GM18511 (cell line): Measurements from ENCODE around the gene RABGEF1.
"Not testable (repeated sequence)": the region's sequence is repeated elsewhere in the genome, so short reads cannot be mapped to it uniquely, and the experiment has no call there.

Source experiments
- ATAC-seq: cut with Tn5 transposase; IDR thresholded peaks from one replicate; pipeline ENCODE4 v1.9.1; 2021; ENCODE audit warnings: mild to moderate bottlenecking, moderate library complexity; ENCODE audit not compliant: unreplicated experiment

RABGEF1 gene

DNA sequence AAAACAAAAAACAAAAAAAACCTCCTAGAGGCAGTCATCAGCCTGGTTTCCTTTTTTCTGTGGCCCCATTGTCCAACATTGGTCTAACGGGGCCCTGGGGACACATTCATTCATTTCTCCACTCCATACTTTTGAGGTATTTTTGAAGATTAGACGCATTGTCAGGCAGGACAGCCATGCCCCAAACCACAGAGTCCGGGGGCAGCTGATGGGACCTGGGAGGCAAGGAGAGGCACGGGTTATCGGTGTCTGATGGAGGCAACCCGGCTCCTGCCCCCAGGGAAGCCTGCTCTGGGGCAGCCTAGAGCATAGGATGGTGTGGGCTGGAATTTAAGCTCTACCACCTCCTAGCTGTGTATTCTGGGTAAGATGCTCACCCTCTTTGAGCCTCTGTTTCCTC is 6.5 kb upstream of the RABGEF1 start:
- no peak for ATAC-seq

DNA sequence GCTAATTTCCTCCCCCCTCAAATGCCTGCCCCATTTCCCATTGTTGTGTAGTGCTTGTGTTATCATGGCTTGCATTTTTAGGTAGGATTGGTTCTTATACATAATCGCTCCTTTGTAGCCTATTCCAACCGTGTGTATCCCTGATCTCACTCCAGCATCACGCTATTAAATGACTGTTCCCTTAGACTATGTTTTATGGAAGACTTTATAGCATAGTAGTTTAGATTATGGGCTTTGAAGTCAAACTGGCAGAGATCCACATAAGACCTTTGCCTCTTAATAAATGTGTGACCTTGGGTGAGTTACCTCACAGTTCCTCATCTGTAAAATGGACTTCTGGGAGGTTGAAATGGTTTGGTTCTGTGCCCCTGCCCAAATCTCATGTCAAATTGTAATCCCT is 5.4 kb upstream of the RABGEF1 start:
- ATAC-seq, result no peak

DNA sequence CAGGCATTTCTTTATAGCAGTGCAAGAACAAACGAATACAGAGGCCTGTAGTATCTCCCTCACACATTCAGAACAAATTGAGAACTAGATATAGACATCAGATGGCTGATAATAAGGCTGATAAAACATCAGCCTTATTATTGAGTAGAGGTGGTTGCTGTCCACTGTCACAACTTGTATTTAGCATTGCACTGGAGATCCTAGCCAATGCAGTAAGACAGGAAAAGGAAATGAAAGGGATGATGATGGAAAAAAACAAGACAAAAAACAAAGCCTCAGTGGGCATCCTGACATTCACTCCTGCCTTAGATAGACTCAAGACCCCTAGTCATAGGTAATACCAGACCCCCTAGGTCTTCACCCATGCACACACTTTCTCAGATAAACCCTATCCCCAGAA is 4.7 kb upstream of the RABGEF1 start:
- ATAC-seq, result no peak

DNA sequence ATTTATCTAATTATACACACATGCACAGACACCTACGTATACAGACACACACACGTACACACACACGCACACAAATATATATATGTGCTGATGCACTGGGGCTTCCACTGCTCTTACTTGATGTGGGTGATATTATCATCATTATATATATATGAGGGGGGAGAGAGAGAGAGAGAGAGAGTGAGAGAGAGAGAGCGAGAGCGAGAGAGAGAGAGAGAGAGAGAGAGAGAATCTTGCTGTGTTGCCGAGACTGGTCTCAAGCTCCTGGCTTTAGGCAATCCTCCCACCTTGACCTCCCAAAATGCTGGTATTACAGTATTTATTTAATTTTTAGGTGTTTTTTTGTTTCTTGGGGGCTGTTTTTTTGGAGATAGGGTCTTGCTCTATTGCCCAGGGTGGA is 3.6 kb upstream of the RABGEF1 start:
- no peak for ATAC-seq

DNA sequence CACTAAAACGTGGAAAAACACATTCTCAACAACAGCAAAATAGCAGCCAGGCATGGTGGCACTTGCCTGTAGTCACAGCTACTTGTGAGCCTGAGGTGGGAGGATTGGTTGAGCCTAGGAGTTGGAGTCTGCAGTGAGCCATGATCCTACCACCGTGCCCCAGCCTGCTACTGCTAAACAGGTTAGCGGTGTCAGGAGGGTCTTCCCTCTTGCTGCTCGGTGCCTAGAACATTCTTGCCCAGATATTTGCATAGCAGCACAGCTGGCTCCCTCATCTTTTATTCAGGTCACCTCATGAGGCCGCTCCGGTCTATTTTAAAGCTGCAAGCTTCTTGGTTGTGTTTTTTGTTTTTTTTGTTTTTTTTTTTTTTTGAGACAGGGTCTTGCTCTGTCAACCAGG is 2.9 kb upstream of the RABGEF1 start:
- ATAC-seq, result no peak

DNA sequence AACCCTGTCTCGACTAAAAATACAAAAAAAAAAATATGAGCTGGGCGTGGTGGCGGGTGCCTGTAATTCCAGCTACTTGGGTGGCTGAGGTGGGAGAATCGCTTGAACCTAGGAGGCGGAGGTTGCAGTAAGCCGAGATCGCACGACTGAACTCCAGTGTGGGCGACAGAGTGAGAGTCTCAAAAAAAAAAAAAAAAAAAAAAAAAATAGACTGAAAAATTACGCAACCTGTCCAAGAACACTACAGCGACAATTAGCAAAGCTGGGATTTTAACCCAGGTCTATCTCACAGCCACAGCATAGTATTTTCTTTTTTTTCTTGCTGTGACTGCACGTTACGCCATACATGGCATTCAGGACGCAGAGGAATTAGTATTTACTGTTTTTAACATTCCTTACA is 1.1 kb upstream of the RABGEF1 start:
- no peak for ATAC-seq

DNA sequence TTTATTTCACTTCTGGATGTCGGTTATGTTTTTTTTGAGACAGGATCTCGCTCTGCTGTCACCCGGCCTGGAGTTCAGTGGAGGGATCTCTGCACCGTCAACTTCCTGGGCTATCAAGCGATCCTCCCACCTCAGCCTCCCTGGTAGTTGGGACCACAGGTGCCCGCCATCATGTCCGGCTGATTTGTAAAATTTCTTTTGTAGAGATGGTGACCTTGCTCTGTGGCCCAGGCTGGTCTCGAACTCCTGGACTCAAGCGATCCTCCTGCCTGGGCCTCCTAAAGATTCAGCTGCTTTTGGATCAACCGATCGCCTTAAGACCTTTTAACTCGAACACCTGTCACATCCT is 606 bp upstream of the RABGEF1 start:
- peak; percentile 3 for ATAC-seq

DNA sequence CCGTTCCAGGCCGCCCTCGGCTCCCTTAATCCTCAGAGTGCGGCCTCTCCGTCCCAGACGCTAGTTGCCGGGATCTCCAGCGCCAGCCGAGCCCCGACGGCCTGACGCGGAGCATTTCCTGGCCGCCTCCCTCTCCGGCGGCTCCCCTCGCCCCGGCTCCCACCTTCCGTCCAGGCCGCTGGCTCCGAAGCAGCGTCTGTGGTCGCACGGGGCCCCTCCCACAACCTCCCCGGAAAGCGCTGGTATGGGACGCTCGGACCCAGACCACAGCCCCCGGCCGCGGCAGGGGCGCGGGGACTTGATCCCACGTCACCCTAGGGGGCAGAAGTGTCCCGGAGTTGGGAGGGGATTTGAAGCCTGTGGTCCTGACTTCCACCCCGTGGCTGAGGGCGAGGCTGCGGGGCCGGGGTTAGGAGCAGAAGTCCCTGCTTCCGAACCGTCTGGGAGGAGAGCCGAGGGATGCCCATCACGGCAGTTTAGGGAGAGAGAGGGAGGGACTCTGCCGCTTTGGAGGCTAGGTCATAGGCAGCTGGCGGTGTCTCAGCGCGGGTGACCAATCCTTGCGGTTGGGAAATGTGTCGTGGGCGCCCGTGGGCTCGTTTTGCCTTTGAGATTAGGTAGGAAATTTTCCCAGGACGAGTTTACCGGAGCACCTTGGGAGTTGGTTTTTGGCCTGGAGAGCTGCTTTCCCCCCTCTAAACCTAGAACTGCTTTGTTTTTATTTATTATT is 612 bp downstream of the RABGEF1 start:
- ATAC-seq, result peak; percentile 43

DNA sequence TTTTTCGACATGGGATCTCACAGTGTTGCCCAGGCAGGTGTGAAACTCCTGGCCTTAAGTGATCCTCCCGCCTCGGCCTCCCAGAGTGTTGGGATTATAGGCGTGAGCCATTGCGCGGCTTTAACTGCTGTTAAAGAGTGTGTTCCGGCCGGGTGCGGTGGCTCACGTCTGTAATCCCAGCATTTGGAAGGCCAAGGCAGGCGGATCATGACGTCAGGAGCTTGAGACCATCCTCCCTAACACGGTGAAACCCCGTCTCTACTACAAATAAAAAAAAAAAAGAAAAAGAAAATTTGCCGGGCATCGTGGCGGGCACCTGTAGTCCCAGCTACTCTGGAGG is 1.1 kb downstream of the RABGEF1 start:
- ATAC-seq, result no peak

DNA sequence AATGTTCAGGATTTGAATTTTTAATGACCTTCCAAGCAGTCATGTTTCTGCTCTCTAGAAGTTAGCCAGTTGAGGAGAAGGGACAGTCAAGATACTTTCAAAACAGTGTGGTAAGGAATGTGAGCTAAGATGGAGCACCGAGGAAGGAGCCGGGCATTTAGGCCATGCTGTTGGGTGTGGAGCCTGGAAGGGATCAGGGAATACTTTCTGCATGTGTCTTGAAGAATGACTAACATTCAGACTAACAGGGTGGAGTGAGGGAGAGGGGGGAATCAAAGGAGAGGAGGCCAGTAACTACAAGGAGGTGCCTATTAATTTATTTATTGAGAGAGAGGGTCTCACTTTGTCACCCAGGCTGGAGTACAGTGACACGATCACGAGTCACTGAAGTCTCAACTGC is 1.8 kb downstream of the RABGEF1 start:
- ATAC-seq, result not testable (repeated sequence)

DNA sequence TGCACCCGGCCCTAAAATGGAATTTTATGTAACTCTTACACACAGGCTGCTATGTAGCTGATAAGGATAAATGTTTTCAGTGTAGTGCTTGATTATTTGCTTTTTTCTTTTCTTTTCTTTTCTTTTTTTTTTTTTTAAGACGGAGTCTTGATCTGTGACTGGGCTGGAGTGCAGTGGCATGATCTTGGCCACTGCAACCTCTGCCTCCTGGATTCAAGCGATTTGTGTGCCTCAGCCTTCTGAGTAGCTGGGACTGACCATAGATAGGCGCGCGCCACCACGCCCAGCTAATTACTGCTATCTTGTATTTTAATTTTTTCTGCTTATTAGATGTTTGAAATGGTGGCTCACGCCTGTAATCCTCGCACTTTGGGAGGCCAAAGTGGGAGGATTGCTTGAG is 3.4 kb downstream of the RABGEF1 start:
- no peak for ATAC-seq

DNA sequence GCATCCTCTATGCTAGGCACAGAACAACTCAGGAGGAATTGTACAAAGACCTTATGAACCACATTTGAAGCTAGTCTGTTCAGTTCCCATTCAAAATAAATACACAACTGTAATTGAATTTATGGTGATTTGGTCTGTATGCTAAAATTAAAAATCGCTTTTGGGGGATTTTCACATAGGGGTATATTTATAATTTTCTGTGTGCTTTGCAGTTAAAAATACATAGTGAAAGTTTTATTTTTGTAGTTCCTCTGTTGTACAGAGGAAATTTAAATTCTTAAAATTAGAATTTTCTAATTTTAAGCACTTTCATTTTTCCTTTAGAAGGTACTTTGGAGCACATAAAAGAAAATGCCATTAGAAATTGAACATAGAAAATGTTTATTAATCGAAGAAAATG is 6.9 kb downstream of the RABGEF1 start:
- no peak for ATAC-seq

DNA sequence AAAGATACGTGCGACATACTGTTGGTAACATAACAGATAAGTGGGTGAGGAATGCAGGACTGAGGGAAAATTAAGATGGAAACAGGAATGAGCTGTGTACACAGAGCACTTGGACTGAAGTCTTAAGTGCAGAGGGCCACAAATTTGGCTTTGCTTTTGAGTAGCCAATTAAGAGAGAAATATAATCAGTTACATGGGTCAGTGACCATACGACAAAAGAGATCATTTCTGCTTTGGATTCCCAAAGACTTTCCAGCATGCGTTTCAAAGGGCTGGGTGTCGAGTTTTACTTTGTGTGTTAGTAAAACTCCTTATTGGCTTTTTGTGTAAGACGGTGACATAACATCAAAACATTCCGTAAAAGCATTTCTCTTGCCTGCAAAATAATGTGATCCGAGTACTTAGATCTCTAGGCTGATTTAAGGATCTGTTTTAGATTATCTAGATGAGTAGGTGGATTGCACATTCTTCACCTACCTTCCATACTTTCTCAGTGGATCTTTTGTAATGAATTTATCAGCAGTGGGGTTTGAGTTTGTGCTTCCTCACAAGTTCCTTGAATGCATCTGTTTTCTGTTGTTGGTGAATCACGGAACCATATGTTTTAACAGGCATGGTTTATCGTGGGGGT is 7.5 kb downstream of the RABGEF1 start:
- no peak for ATAC-seq

DNA sequence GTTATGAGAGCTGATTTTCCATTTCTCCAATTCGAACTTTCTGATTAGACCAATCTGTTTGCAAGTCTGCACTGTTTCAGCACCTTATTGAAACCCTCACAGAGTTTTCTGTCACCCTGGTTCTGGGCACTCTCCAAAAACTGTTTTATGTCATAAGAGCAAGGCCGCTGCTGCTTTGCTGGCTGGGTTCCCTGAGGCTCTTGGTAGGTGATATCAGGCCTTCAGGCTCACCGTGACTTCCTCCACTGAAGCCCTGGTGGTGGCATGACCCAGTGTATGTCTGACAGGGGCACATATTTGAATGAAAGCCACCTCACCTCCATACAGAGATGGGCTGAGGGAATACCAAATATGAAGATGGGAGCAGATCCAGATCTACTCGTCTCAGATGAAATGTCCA is 8.3 kb downstream of the RABGEF1 start:
- no peak for ATAC-seq

DNA sequence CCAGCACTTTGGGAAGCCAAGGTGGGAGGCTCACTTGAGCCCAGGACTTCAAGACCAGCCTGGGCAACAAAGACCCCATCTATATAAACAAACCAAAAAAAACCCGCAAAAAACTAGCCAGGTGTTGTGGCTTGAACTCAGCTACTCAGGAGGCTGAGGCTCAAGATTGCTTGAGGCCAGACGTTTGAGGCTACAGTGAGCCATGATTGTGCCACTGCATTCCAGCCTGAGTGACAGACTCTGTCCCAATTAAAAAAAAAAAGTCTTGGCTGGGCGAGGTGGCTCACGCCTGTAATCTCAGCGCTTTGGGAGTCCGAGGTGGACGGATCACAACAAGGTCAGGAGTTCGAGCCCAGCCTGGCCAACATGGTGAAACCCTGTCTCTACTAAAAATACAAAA is 11.4 kb downstream of the RABGEF1 start:
- ATAC-seq, result no peak

DNA sequence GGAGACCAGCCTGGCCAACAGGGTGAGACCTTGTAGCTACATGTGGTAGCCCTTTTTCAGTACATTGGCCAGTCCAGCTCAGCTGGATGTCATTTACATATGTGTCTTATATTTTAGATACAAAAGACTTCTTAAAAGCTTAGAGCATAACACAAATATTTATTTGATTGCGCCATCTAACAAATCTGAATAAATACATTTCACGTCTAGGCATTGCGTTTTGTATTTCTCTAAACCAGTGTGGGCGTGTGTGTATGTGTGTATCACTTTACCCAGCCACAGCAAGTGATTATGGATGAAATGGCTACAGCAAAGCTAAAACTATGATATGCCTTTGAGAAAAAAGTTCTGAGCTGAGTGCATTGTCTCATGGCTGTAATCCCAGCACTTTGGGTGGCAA is 14.0 kb downstream of the RABGEF1 start:
- no peak for ATAC-seq

DNA sequence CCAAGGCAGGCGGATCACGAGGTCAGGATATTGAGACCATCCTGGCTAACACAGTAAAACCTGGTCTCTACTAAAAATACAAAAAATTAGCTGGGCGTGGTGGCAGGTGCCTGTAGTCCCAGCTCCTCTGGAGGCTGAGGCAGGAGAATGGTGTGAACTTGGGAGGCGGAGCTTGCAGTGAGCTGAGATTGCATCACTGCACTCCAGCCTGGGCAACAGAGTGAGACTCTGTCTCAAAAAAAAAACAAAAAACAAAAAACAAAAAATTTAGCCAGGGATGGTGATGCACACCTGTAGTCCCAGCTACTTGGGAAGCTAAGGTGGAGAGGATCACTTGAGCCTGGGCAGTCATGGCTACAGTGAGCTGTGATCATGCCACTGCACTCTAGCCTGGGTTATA is 14.5 kb downstream of the RABGEF1 start:
- not testable (repeated sequence) for ATAC-seq

DNA sequence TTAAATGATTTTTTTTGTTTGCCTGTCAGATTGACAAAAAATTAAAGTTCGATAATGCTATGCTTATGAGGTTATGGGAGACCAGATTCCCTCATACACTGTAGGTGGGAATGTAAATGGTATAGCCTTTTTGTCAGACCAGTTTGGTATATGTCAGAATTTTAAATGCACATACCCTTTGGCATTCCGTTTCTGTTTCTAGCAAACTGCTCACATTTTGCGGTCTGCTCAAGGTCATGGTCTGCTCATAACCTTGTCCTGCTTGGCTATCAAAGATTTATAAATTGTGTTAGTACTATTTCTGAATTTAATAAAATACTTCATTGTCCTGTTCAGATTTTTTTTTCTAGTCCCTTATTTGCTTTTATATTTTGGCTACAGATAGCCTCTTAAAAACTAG is 15.7 kb downstream of the RABGEF1 start:
- ATAC-seq, result not testable (repeated sequence)

DNA sequence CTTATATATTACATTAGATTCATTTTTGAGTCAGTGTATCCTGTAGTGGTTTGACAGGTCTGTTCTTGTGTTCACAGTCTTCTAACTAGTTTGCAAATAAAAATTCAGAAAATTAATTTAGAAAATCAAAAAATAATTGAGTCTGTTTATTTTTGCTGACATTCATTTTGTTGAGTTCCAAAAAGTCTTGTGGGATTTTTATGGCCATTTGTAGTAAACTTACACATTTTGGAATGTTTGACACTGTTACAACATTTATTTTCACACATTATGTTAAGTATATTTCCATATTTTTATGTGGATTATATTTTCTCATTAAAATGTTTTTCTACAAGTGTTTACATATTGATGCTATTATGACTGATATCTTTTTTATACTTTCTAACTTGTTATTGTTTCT is 16.4 kb downstream of the RABGEF1 start:
- ATAC-seq, result no peak

DNA sequence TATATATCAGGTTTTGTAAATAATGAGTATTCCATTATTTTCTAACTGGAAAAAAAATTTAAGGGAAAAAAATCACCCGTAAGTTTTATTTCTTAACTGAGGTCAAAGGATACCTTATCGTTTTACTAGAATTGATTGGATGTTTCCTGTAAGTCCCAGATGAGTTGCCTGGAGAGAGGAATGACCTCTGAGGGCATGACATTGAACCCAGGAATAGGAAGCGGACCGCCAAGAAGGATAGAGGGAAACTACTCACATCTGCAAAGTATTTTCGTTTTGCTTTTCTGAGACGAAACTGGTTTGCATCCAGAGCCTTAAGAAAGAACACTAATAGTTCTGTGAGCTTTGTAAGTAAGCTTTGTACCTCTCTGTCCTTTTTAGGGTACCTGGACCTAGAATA is 17.4 kb downstream of the RABGEF1 start:
- no peak for ATAC-seq

DNA sequence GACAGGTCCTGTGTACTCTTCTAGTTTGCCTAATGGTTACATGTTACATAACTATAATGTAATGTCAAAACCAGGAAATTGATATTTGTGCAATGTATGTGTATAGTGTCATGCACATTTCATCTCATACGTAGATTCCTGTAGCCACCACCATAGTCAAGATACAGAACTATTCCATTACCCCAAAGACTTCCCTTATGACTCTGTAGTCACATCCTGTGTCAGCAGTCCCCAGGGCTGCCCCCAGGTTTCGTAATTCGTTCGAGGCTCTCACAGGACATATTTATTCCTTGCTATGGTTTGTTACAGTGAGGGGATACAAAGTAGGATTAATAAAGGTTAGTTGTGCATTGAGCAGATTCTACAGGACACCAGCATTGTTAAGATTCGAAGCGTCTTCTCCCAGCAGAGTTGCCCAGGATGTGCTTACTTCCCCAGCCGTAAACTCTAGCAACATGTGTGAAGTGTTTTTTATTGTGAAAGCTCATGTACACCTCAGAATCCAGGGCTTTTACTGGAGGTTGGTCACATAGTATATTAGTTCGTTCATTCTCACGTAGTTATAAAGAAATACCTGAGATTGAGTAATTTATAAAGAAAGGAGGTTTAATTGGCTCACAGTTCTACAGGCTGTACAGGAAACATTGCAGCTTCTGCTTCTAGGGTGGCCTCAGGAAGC is 18.6 kb downstream of the RABGEF1 start:
- ATAC-seq, result peak; percentile 94

DNA sequence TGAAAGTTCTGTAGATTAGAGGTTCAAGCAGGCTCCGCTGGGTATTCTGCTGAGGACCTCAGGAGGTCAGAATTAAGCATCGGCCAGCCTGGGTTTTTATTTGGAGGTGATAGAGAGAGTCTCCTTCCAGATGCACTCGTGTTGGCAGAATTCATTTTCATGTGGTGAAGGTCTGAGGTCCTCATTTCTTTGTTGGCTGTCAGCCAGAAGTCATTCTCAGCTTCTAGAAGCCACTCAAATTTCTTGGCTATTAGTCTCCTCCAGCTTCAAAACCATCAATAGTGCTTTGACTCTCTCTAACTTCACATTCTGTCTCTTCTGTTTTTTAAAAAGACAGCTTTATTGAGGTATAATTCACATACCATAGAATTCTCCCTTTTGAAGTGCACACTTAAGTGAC is 22.6 kb downstream of the RABGEF1 start:
- ATAC-seq, result not testable (repeated sequence)
